Astrocyte (in vitro differentiated cells and primary cell): ENCODE results near the gene TRDN. TPM values are rescaled to one million over a fixed set of nuclear protein-coding genes. Genes with fewer than 3 reads are reported as not detected.

Experiments
- DNase-seq: peaks from one replicate; pipeline ENCODE4 v3.0.0-alpha.2; 2010; ENCODE audit warnings: low read depth
- FAIRE-seq: peaks from 2 replicates; lab custom pipeline; 2011; peaks lifted over from hg19 to GRCh38; lab: Jason Lieb, UNC
- H2AFZ ChIP-seq: 2 replicates; pipeline ENCODE4 v1.6.0; 2012; ENCODE audit warnings: low read depth, low read length, inconsistent platforms
- H3K27ac ChIP-seq: 2 replicates; pipeline ENCODE4 v1.5.1; 2011; ENCODE audit warnings: low read depth, low read length, inconsistent platforms
- H3K27me3 ChIP-seq: 2 replicates; pipeline ENCODE4 v1.6.0; 2011; ENCODE audit warnings: low read length, inconsistent platforms; ENCODE audit not compliant: insufficient read depth
- H3K36me3 ChIP-seq: 2 replicates; pipeline ENCODE4 v1.5.1; 2011; ENCODE audit warnings: low read length, inconsistent platforms; ENCODE audit not compliant: insufficient read depth
- H3K4me1 ChIP-seq: 2 replicates; pipeline ENCODE4 v1.5.1; 2011; ENCODE audit warnings: low read length, inconsistent platforms; ENCODE audit not compliant: insufficient read depth
- H3K4me2 ChIP-seq: 2 replicates; pipeline ENCODE4 v1.6.0; 2012; ENCODE audit warnings: low read length, inconsistent platforms
- H3K4me3 ChIP-seq: 2 replicates; pipeline ENCODE4 v1.5.1; 2011; ENCODE audit warnings: low read depth, mild to moderate bottlenecking, low read length, inconsistent platforms; ENCODE audit not compliant: insufficient read depth
- H3K79me2 ChIP-seq: 2 replicates; pipeline ENCODE4 v1.6.0; 2012; ENCODE audit warnings: mild to moderate bottlenecking, low read length, inconsistent platforms; ENCODE audit not compliant: insufficient read depth
- H3K9ac ChIP-seq: 2 replicates; pipeline ENCODE4 v1.6.0; 2012; ENCODE audit warnings: mild to moderate bottlenecking, low read length, inconsistent platforms
- H3K9me3 ChIP-seq: 2 replicates; pipeline ENCODE4 v1.5.1; 2012; ENCODE audit warnings: low read depth, mild to moderate bottlenecking, low read length, inconsistent platforms; ENCODE audit not compliant: insufficient read depth
- H4K20me1 ChIP-seq: 2 replicates; pipeline ENCODE4 v1.6.0; 2012; ENCODE audit warnings: low read length, inconsistent platforms; ENCODE audit not compliant: insufficient read depth
- H3K27ac Mint-ChIP-seq: one replicate; pipeline ENCODE4 v1.8.0; 2021; ENCODE audit warnings: mild to moderate bottlenecking, mixed read lengths; ENCODE audit not compliant: unreplicated experiment
- H3K27me3 Mint-ChIP-seq: one replicate; pipeline ENCODE4 v1.8.0; 2021; ENCODE audit warnings: low read depth, mixed read lengths; ENCODE audit not compliant: unreplicated experiment
- H3K36me3 Mint-ChIP-seq: one replicate; pipeline ENCODE4 v1.8.0; 2021; ENCODE audit warnings: low read depth, mixed read lengths; ENCODE audit not compliant: unreplicated experiment
- H3K4me1 Mint-ChIP-seq: one replicate; pipeline ENCODE4 v1.8.0; 2021; ENCODE audit warnings: low read depth, mixed read lengths; ENCODE audit not compliant: unreplicated experiment
- H3K4me3 Mint-ChIP-seq: one replicate; pipeline ENCODE4 v1.8.0; 2021; ENCODE audit warnings: mild to moderate bottlenecking, moderate library complexity, mixed read lengths; ENCODE audit not compliant: unreplicated experiment
- H3K9me3 Mint-ChIP-seq: one replicate; pipeline ENCODE4 v1.8.0; 2021; ENCODE audit warnings: mild to moderate bottlenecking, mixed read lengths; ENCODE audit not compliant: unreplicated experiment
- CTCF ChIP-seq: IDR thresholded peaks from 2 replicates; pipeline ENCODE4 v1.5.1; 2011; ENCODE audit warnings: low read depth, mild to moderate bottlenecking, inconsistent platforms, low read length, moderate library complexity; ENCODE audit not compliant: insufficient read depth
- EZH2 ChIP-seq: IDR thresholded peaks from 2 replicates; pipeline ENCODE4 v1.6.1; 2012; ENCODE audit warnings: mild to moderate bottlenecking, low read length, inconsistent platforms; ENCODE audit not compliant: insufficient read depth
- total RNA-seq: library from RNA; stranded (reverse); gene quantifications from 2 replicates; pipeline ENCODE4 v1.2.1, GENCODE V29; 2021

Gene TRDN
- total RNA-seq, 1 donor from 2014 or later: not detected

- no peaks in the 10 kb centered on the region for H3K9me3 Mint-ChIP-seq
- Histone ChIP-seq H3K9ac (no peak overlapping the region), H3K4me2 (no peak overlapping the region), H3K9me3 (no peaks in the 10 kb centered on the region), H4K20me1 (no peaks in the 10 kb centered on the region), H3K27me3 (no peaks in the 10 kb centered on the region), H3K4me3 (no peak overlapping the region), H2AFZ (no peak overlapping the region), H3K36me3 (no peaks in the 10 kb centered on the region), H3K27ac (no peak overlapping the region), H3K79me2 (no peaks in the 10 kb centered on the region), H3K4me1 (no peaks in the 10 kb centered on the region)
- no peaks in the 10 kb centered on the region for H3K4me1 Mint-ChIP-seq
- no peak overlapping the region for H3K4me3 Mint-ChIP-seq
- no peak for FAIRE-seq
- no peaks in the 10 kb centered on the region for H3K36me3 Mint-ChIP-seq
- H3K27ac Mint-ChIP-seq: no peak overlapping the region
- TF ChIP-seq CTCF (no peak), EZH2 (no peak)
- DNase-seq: no peak
- no peaks in the 10 kb centered on the region for H3K27me3 Mint-ChIP-seq
Observed at GRCh38 chr6:123288649-123289048, 348.1 kb downstream of the TRDN start.

- H3K27ac Mint-ChIP-seq: no peak overlapping the region
- Histone ChIP-seq H3K4me3 (no peak overlapping the region), H2AFZ (no peak overlapping the region), H3K36me3 (no peaks in the 10 kb centered on the region), H4K20me1 (no peaks in the 10 kb centered on the region), H3K4me2 (no peak overlapping the region), H3K27ac (no peak overlapping the region), H3K9ac (no peak overlapping the region), H3K79me2 (no peaks in the 10 kb centered on the region), H3K4me1 (no peaks in the 10 kb centered on the region), H3K27me3 (no peaks in the 10 kb centered on the region), H3K9me3 (no peaks in the 10 kb centered on the region)
- no peaks in the 10 kb centered on the region for H3K9me3 Mint-ChIP-seq
- DNase-seq (no peak), FAIRE-seq (no peak)
- H3K36me3 Mint-ChIP-seq: no peaks in the 10 kb centered on the region
- no peak overlapping the region for H3K4me3 Mint-ChIP-seq
- peaks cover 6% of the 10 kb centered on the region for H3K4me1 Mint-ChIP-seq
- no peak for TF ChIP-seq CTCF
- no peak for TF ChIP-seq EZH2
- H3K27me3 Mint-ChIP-seq: no peaks in the 10 kb centered on the region
Observed at GRCh38 chr6:123276546-123276980, 360.2 kb downstream of the TRDN start.

DNA sequence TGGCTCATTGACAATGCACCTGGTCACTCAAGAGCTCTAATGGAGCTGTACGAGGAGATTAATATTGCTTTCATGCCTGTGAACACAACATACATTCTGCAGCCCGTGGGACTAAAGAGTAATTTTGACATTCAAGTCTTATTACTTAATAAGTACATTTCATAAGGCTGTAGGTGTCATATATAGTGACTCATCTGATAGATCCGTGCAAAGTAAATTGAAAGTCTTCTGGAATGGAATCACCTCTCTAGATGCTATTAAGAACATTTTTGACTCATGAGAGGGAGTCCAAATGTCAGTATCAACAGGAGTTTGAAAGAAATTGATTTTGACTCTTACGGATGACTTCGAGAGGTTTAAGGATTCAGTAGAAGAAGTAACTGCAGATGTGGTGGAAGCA, 372.8 kb downstream of the TRDN start:
- Mint-ChIP-seq H3K9me3 (no peaks in the 10 kb centered on the region), H3K4me1 (no peaks in the 10 kb centered on the region), H3K27ac (no peak overlapping the region), H3K27me3 (peaks cover 2% of the 10 kb centered on the region), H3K4me3 (no peak overlapping the region), H3K36me3 (no peaks in the 10 kb centered on the region)
- no peaks in the 10 kb centered on the region for H3K79me2 ChIP-seq
- H2AFZ ChIP-seq: no peak overlapping the region
- no peak for FAIRE-seq
- H4K20me1 ChIP-seq: no peaks in the 10 kb centered on the region
- DNase-seq: no peak
- H3K9me3 ChIP-seq: no peaks in the 10 kb centered on the region
- TF ChIP-seq EZH2: no peak
- TF ChIP-seq CTCF: no peak
- no peaks in the 10 kb centered on the region for H3K4me1 ChIP-seq
- no peak overlapping the region for H3K27ac ChIP-seq
- no peaks in the 10 kb centered on the region for H3K27me3 ChIP-seq
- no peaks in the 10 kb centered on the region for H3K36me3 ChIP-seq
- no peak overlapping the region for H3K4me3 ChIP-seq
- H3K9ac ChIP-seq: no peak overlapping the region
- H3K4me2 ChIP-seq: no peak overlapping the region
